CD4-positive, alpha-beta T cell (primary cell): Measurements from ENCODE around the gene FBXW11. TPM values are rescaled to one million over a fixed set of nuclear protein-coding genes. Genes with fewer than 3 reads are reported as not detected.

Experiments used
- ATAC-seq: fragments of 200-7000 bp; cut with Tn5 transposase; one replicate; pipeline ENCODE4 v1.10.0; 2022; ENCODE audit warnings: mild to moderate bottlenecking; ENCODE audit not compliant: poor library complexity
- CTCF ChIA-PET: fragments of 350-600 bp; sonication (Branson Sonifier 250); formaldehyde crosslinking; loops from one replicate; lab custom pipeline; 2021; ENCODE audit warnings: antibody characterized with exemption, inconsistent platforms; lab: Charles Lee
- POLR2A ChIA-PET: fragments of 350-600 bp; sonication (Branson Sonifier 250); formaldehyde crosslinking; loops from one replicate; lab custom pipeline; 2021; ENCODE audit warnings: antibody characterized with exemption, inconsistent platforms; lab: Charles Lee
- DNase-seq, 14 experiments: peaks; one replicate each; pipeline ENCODE4 v3.0.0-alpha.2; 2013 to 2020; ENCODE audit warnings: mixed read lengths in 2 of 14
- H3K27ac ChIP-seq, 2 donors: one replicate each; pipeline versions ENCODE4 v1.5.1 to v1.7.0; 2013; ENCODE audit warnings: low read length in 2 of 2, low read depth in 1 of 2, mild to moderate bottlenecking in 1 of 2
- H3K27me3 ChIP-seq, 2 experiments: 1 replicate in 1 of 2; 2 replicates in 1 of 2; pipeline versions ENCODE4 v1.6.1 to v1.7.0; 2013; ENCODE audit warnings: low read length in 2 of 2, control low read depth in 1 of 2, mild to moderate bottlenecking in 1 of 2, moderate library complexity in 1 of 2; ENCODE audit not compliant: insufficient read depth in 2 of 2, control insufficient read depth in 1 of 2
- H3K36me3 ChIP-seq: one replicate; pipeline ENCODE4 v1.6.1; 2013; ENCODE audit warnings: low read length, control low read depth; ENCODE audit not compliant: insufficient read depth
- H3K4me1 ChIP-seq: one replicate; pipeline ENCODE4 v1.6.1; 2013; ENCODE audit warnings: low read length, control low read depth; ENCODE audit not compliant: insufficient read depth
- H3K4me3 ChIP-seq: one replicate; pipeline ENCODE4 v1.5.1; 2013; ENCODE audit warnings: mild to moderate bottlenecking, low read length, moderate library complexity
- H3K9me3 ChIP-seq, 2 experiments: 1 replicate in 1 of 2; 2 replicates in 1 of 2; pipeline versions ENCODE4 v1.6.1 to v1.7.0; 2013; ENCODE audit warnings: low read length in 2 of 2, mild to moderate bottlenecking in 2 of 2, control low read depth in 1 of 2, moderate library complexity in 1 of 2; ENCODE audit not compliant: control insufficient read depth in 1 of 2, insufficient read depth in 1 of 2
- H3K27ac Mint-ChIP-seq: one replicate; pipeline ENCODE4 v1.8.0; 2020; ENCODE audit warnings: mixed read lengths
- H3K27me3 Mint-ChIP-seq: one replicate; pipeline ENCODE4 v1.8.0; 2021; ENCODE audit warnings: mixed read lengths
- H3K36me3 Mint-ChIP-seq: one replicate; pipeline ENCODE4 v1.8.0; 2021; ENCODE audit warnings: low read depth, mixed read lengths
- H3K4me1 Mint-ChIP-seq: one replicate; pipeline ENCODE4 v1.8.0; 2021; ENCODE audit warnings: low read depth, mixed read lengths
- H3K4me3 Mint-ChIP-seq: one replicate; pipeline ENCODE4 v1.8.0; 2020; ENCODE audit warnings: mild to moderate bottlenecking, mixed read lengths
- H3K9me3 Mint-ChIP-seq: one replicate; pipeline ENCODE4 v1.8.0; 2020; ENCODE audit warnings: mixed read lengths
- intact Hi-C, 2 experiments: fragments of 100-400 bp; cut with DNase I in 1 of 2; cut with micrococcal nuclease in 1 of 2; formaldehyde crosslinking; loops; one replicate each; pipeline versions ENCODE4 v1.15.1 to v1.9.0; 2023 to 2025; cut with DNase I, micrococcal nuclease
- total RNA-seq, 174 experiments: library from RNA in 2 of 174; stranded (reverse) in 2 of 174; gene quantifications; one replicate each; pipeline ENCODE4 v1.2.3 and lab custom pipeline; 2021 to 2026
- TF ChIP-seq, protein P1 (sequence below): fragments of 200-600 bp; IDR thresholded peaks from one replicate; pipeline ENCODE4 v1.8.0; 2022; ENCODE audit warnings: antibody characterized with exemption, mild to moderate bottlenecking

FBXW11 gene
- total RNA-seq, 2 experiments from 2014 or later = 20.9 to 24.0 TPM

DNA sequence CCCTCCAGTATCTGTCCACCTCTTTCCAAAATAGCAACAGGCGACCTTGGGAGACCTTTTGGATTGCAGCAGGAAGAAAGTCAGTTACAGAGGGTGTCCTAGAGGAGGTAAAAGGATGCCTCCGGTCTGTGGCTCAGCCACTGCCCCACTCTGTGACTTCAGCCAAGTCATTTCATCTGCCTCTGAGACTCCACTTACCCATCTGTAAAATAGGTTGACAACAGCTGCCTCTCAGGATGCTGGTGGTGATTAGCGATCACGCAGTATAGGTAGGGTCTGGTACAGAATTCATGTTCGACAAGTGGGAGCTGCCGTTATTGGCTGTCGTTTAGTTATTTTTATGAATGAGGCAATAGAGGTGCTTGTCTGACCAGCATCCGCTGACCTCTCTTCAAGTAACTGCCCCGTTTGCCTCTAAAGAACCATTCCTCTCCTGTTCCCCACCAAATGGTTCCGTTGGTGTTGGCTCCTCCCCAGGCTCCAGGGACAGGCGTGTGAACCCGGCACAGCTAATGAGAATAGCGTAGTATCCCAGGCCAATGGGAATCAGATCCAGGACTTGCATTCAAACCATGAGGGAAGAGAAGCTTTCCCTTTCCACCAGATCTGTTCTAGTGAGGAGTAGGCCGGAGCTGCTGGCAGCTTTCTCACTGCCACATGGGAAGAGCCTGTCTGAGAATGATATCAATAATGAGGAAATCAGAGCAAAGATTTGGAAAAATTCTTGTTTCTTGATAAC, 156.7 kb downstream of the FBXW11 start:
- H3K4me1 ChIP-seq = no peaks in the 10 kb centered on the region

DNA sequence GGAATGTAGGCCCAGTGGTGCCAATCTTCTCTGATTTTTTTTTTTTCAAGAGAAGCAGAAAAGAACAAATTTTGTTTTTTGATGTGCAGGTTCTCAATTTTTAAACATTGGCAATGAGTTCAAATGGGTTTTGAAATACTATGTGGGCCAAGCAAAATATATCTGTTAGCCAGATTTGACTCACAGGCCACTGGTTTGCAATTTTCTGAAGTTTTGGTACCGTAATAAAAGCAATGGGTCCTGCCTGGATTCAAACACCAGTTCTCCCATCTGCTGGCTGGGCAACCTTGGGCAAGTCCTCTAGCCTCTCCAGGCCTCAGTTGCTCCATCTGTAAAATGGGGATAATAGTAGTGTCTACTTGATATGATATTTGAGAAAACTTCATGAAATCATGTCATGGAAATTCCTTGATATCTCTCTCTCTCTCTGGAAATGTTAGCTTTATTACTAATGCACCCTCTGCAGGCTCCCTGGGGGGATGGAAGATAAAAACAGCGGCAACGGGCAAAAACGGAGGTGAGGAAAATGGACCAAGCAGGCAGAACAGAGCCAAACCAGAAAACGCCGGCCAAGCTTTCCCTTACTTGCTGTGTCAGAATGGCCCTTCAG, 157.4 kb downstream of the FBXW11 start:
- Mint-ChIP-seq H3K27me3 (no peaks in the 10 kb centered on the region), H3K4me3 (no peak overlapping the region), H3K27ac (no peak overlapping the region), H3K36me3 (no peaks in the 10 kb centered on the region), H3K4me1 (no peaks in the 10 kb centered on the region), H3K9me3 (no peaks in the 10 kb centered on the region)
- Histone ChIP-seq H3K9me3 (no peaks in the 10 kb centered on the region), H3K36me3 (no peaks in the 10 kb centered on the region), H3K4me1 (no peaks in the 10 kb centered on the region), H3K27me3 (no peaks in the 10 kb centered on the region), H3K4me3 (no peak overlapping the region), H3K27ac (no peak overlapping the region)
- ChIA-PET CTCF (no interaction called here), POLR2A (no interaction called here)
- DNase-seq (no peak), ATAC-seq (no peak)
- intact Hi-C loops = no loop called here
- TF ChIP-seq, protein P1, sequence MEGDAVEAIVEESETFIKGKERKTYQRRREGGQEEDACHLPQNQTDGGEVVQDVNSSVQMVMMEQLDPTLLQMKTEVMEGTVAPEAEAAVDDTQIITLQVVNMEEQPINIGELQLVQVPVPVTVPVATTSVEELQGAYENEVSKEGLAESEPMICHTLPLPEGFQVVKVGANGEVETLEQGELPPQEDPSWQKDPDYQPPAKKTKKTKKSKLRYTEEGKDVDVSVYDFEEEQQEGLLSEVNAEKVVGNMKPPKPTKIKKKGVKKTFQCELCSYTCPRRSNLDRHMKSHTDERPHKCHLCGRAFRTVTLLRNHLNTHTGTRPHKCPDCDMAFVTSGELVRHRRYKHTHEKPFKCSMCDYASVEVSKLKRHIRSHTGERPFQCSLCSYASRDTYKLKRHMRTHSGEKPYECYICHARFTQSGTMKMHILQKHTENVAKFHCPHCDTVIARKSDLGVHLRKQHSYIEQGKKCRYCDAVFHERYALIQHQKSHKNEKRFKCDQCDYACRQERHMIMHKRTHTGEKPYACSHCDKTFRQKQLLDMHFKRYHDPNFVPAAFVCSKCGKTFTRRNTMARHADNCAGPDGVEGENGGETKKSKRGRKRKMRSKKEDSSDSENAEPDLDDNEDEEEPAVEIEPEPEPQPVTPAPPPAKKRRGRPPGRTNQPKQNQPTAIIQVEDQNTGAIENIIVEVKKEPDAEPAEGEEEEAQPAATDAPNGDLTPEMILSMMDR = no peak

More for the DNA sequence above, 156.7 kb downstream of the FBXW11 start:
- intact Hi-C loops = no loop called here
- Mint-ChIP-seq H3K4me1 (no peaks in the 10 kb centered on the region), H3K27ac (no peak overlapping the region), H3K36me3 (no peaks in the 10 kb centered on the region), H3K27me3 (no peaks in the 10 kb centered on the region), H3K4me3 (no peak overlapping the region), H3K9me3 (no peaks in the 10 kb centered on the region)
- no peak for ATAC-seq
- Histone ChIP-seq H3K4me3 (no peak overlapping the region), H3K27me3 (no peaks in the 10 kb centered on the region), H3K9me3 (no peaks in the 10 kb centered on the region), H3K27ac (no peak overlapping the region), H3K36me3 (no peaks in the 10 kb centered on the region)
- TF ChIP-seq, protein P1 = no peak
- DNase-seq = no peak
- CTCF ChIA-PET = no interaction called here
- POLR2A ChIA-PET = interaction anchor here (0.6 kb wide), 1 partner anchor 364 kb away, joined by 3 read pairs; no protein-coding TSS in a partner anchor

DNA sequence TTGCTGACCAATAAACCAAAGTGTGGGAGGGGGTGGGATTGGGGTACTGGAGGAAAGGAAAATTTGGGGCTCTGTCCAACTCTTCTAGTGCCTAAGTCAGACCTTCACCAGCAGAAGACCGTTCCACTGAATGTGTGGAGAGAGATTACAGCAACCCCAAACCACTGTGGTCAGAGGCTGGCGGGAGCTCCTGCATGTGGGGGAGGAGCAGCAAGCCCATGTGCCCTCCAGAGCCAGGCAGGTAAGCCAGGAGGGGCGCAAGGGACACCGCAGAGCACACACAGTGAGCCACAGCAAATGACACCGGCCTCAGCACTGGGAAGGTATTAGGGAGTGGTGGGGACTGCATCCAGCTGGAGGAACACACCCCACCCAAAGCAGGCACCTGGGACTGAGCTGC, 158.0 kb downstream of the FBXW11 start:
- H3K4me1 ChIP-seq = no peaks in the 10 kb centered on the region
- no peak overlapping the region for H3K4me3 ChIP-seq
- H3K4me3 Mint-ChIP-seq = no peak overlapping the region
- no peaks in the 10 kb centered on the region for H3K27me3 ChIP-seq
- H3K27ac Mint-ChIP-seq = no peak overlapping the region
- TF ChIP-seq, protein P1 = no peak
- H3K27me3 Mint-ChIP-seq = no peaks in the 10 kb centered on the region
- POLR2A ChIA-PET = no interaction called here
- no peaks in the 10 kb centered on the region for H3K4me1 Mint-ChIP-seq
- intact Hi-C loops = no loop called here
- H3K9me3 ChIP-seq = no peaks in the 10 kb centered on the region
- H3K27ac ChIP-seq = no peak overlapping the region
- ATAC-seq = no peak
- CTCF ChIA-PET = no interaction called here
- no peak for DNase-seq
- H3K9me3 Mint-ChIP-seq = no peaks in the 10 kb centered on the region
- H3K36me3 Mint-ChIP-seq = no peaks in the 10 kb centered on the region
- no peaks in the 10 kb centered on the region for H3K36me3 ChIP-seq
